ENCODE measurements around the gene TSNAX.
"Not testable (repeated sequence)": the region's sequence is repeated elsewhere in the genome, so short reads cannot be mapped to it uniquely, and the experiment has no call there.

The TSNAX gene

GRCh38 chr1:231566496-231566895, 38.0 kb downstream of the TSNAX start:
- no peak for DNase-seq (ENCODE audit: low spot score)
- in situ Hi-C loops (cut with MboI; ENCODE audit: low pct_unique_long_range_greater_than_20kb, low sequenced_read_pairs, unreplicated experiment) = no loop called here
- TF ChIP-seq, protein P1, sequence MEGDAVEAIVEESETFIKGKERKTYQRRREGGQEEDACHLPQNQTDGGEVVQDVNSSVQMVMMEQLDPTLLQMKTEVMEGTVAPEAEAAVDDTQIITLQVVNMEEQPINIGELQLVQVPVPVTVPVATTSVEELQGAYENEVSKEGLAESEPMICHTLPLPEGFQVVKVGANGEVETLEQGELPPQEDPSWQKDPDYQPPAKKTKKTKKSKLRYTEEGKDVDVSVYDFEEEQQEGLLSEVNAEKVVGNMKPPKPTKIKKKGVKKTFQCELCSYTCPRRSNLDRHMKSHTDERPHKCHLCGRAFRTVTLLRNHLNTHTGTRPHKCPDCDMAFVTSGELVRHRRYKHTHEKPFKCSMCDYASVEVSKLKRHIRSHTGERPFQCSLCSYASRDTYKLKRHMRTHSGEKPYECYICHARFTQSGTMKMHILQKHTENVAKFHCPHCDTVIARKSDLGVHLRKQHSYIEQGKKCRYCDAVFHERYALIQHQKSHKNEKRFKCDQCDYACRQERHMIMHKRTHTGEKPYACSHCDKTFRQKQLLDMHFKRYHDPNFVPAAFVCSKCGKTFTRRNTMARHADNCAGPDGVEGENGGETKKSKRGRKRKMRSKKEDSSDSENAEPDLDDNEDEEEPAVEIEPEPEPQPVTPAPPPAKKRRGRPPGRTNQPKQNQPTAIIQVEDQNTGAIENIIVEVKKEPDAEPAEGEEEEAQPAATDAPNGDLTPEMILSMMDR (IDR thresholded peaks at IDR 0.05; ENCODE audit: extremely low read depth, insufficient read depth, missing control alignments) = no peak

DNA sequence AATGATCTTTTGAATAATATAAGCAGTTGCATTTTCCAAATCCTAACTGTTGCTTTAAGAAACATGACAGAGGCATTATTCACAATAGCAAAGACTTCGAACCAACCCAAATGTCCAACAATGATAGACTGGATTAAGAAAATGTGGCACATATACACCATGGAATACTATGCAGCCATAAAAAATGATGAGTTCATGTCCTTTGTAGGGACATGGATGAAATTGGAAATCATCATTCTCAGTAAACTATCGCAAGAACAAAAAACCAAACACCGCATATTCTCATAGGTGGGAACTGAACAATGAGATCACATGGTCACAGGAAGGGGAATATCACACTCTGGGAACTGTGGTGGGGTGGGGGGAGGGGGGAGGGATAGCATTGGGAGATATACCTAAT, 41.8 kb downstream of the TSNAX start:
- in situ Hi-C loops (cut with MboI; ENCODE audit: low pct_unique_long_range_greater_than_20kb, low sequenced_read_pairs, unreplicated experiment); DNase-seq (ENCODE audit: low spot score): not testable (repeated sequence)

DNA sequence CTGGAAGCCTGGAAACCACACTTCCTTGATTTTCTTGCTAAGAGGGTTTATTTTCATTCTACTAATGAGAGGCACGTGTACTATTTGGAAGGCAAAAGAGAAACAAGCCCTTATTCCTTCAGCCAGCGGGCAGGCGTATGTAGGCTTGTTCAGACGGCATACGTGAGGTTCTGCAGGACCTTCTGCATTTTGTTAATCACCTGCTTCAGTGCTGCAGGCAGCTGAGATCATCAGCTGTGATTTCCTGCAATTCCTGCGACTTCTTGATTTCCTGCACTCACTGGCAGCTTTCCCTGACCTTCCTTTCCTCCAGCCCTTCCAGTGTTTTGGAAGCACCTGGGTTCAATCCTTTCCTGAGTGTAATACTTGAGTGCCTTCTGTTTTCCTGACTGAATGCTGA, 43.4 kb downstream of the TSNAX start:
- in situ Hi-C loops (cut with MboI; ENCODE audit: low pct_unique_long_range_greater_than_20kb, low sequenced_read_pairs, unreplicated experiment) = no loop called here
- TF ChIP-seq, protein P1 (IDR thresholded peaks at IDR 0.05; ENCODE audit: extremely low read depth, insufficient read depth, missing control alignments) = no peak
- DNase-seq (ENCODE audit: low spot score) = no peak

GRCh38 chr1:231575472-231575871, 47.0 kb downstream of the TSNAX start:
- in situ Hi-C loops (cut with MboI; ENCODE audit: low pct_unique_long_range_greater_than_20kb, low sequenced_read_pairs, unreplicated experiment) = no loop called here
- TF ChIP-seq, protein P1 (IDR thresholded peaks at IDR 0.05; ENCODE audit: extremely low read depth, insufficient read depth, missing control alignments) = no peak
- DNase-seq (ENCODE audit: low spot score) = no peak

- no peak for DNase-seq (ENCODE audit: low spot score)
- in situ Hi-C loops (cut with MboI; ENCODE audit: low pct_unique_long_range_greater_than_20kb, low sequenced_read_pairs, unreplicated experiment) = no loop called here
- TF ChIP-seq, protein P1 (IDR thresholded peaks at IDR 0.05; ENCODE audit: extremely low read depth, insufficient read depth, missing control alignments) = no peak
Measured at GRCh38 chr1:231576804-231577718, 48.6 kb downstream of the TSNAX start.

DNA sequence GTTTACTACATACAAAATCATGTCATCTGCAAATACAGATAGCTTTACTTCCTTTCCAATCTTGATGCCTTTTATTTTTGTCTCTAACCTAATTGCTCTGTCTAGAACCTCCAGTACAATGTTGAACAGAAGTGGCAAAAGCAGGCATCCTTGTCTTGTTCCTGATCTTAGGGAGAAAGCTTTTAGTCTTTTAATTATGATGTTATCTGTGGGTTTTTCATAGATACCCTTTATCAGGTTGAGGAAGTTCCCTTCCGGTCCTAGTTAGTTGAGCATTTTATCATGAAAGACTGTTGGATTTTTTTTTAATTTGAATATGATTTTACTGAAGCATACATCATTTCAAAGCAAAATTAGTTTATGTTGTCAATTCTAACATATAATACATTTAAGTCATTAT, 52.4 kb downstream of the TSNAX start:
- DNase-seq (ENCODE audit: low spot score) = no peak
- TF ChIP-seq, protein P1 (IDR thresholded peaks at IDR 0.05; ENCODE audit: extremely low read depth, insufficient read depth, missing control alignments) = no peak
- in situ Hi-C loops (cut with MboI; ENCODE audit: low pct_unique_long_range_greater_than_20kb, low sequenced_read_pairs, unreplicated experiment) = no loop called here

DNA sequence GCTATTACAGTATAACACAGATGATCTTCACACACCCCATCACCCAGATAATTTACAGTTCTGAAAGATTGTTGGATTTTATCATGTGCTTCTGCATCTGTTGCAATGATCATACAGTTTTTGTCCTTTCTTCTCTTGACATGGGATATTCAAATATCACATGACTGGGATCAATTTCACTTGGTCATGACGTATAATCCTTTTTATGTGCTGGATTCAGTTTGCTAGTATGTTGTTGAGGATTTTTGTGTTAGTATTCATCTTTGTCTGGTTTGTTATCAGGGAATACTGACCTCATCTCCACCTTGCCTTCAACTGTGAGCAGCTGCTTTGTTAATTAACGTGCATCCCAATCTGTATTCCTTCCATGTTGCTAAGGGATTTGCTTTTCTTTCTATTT, 53.4 kb downstream of the TSNAX start:
- in situ Hi-C loops (cut with MboI; ENCODE audit: low pct_unique_long_range_greater_than_20kb, low sequenced_read_pairs, unreplicated experiment) = no loop called here

More for the DNA sequence above, 53.4 kb downstream of the TSNAX start:
- DNase-seq (ENCODE audit: low spot score) = no peak
- TF ChIP-seq, protein P1 (IDR thresholded peaks at IDR 0.05; ENCODE audit: extremely low read depth, insufficient read depth, missing control alignments) = no peak
